B cell (primary cell): Measurements from ENCODE around the gene PBX1.

Source experiments
- EZH2 ChIP-seq: IDR thresholded peaks from 2 replicates; pipeline ENCODE4 v1.6.1; 2012; ENCODE audit warnings: borderline replicate concordance, low read depth, mild to moderate bottlenecking, moderate library complexity, low read length; ENCODE audit not compliant: insufficient read depth, poor library complexity, severe bottlenecking
- TF ChIP-seq, protein P1 (sequence below): fragments of 200-600 bp; IDR thresholded peaks from one replicate; pipeline ENCODE4 v1.8.0; 2022; ENCODE audit warnings: antibody characterized with exemption, mild to moderate bottlenecking

DNA sequence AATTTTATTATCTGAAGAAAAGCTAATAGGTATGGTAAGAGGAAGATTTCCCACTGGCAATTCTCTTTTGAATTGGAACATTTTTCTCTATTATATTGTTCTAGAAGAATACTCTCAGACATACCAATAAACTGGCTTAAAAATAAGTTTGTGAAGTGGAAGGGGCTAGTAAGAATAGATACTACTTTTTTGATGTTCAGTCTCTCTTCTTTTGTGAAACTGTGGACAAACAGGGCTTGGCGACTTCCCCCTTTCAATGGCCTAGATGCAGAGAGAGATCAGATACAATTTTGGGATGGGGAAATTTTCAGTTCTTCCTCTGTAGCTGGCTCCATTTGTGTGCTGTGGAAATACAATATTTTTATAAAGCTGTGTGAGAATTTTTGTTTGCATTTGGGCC lies 2.5 kb downstream of the PBX1 start:
- TF ChIP-seq, protein P1, sequence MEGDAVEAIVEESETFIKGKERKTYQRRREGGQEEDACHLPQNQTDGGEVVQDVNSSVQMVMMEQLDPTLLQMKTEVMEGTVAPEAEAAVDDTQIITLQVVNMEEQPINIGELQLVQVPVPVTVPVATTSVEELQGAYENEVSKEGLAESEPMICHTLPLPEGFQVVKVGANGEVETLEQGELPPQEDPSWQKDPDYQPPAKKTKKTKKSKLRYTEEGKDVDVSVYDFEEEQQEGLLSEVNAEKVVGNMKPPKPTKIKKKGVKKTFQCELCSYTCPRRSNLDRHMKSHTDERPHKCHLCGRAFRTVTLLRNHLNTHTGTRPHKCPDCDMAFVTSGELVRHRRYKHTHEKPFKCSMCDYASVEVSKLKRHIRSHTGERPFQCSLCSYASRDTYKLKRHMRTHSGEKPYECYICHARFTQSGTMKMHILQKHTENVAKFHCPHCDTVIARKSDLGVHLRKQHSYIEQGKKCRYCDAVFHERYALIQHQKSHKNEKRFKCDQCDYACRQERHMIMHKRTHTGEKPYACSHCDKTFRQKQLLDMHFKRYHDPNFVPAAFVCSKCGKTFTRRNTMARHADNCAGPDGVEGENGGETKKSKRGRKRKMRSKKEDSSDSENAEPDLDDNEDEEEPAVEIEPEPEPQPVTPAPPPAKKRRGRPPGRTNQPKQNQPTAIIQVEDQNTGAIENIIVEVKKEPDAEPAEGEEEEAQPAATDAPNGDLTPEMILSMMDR: no peak
- TF ChIP-seq EZH2: no peak
